Neural progenitor cell (in vitro differentiated cells): Measurements from ENCODE around the gene NDUFS2. TPM values are rescaled to one million over a fixed set of nuclear protein-coding genes. Genes with fewer than 3 reads are reported as not detected.

Experiments used
- DNase-seq: peaks from one replicate; pipeline ENCODE4 v3.0.0-alpha.2; 2016; ENCODE audit warnings: low spot score
- H2AFZ ChIP-seq: fragments of 200-600 bp; sonication (generic); replicated peaks from 2 replicates; pipeline ENCODE4 v1.6.1; 2016; ENCODE audit warnings: antibody characterized with exemption
- H3F3A ChIP-seq: fragments of 200-600 bp; sonication (generic); 2 replicates; pipeline ENCODE4 v1.6.1; 2016; ENCODE audit warnings: antibody characterized with exemption, low read depth
- H3K27ac ChIP-seq: fragments of 200-600 bp; sonication (generic); 2 replicates; pipeline ENCODE4 v1.5.1; 2016; ENCODE audit warnings: mild to moderate bottlenecking
- H3K27me3 ChIP-seq: fragments of 200-600 bp; sonication (generic); 2 replicates; pipeline ENCODE4 v1.6.1; 2016; ENCODE audit warnings: mild to moderate bottlenecking, moderate library complexity
- H3K36me3 ChIP-seq: fragments of 200-600 bp; sonication (generic); 2 replicates; pipeline ENCODE4 v1.5.1; 2016
- H3K4me1 ChIP-seq: fragments of 200-600 bp; sonication (generic); 2 replicates; pipeline ENCODE4 v1.6.1; 2016; ENCODE audit warnings: mixed run types
- H3K4me2 ChIP-seq: fragments of 200-600 bp; sonication (generic); 2 replicates; pipeline ENCODE4 v1.6.1; 2016
- H3K4me3 ChIP-seq: fragments of 200-600 bp; sonication (generic); 2 replicates; pipeline ENCODE4 v1.5.1; 2016
- H3K79me2 ChIP-seq: fragments of 200-600 bp; sonication (generic); 2 replicates; pipeline ENCODE4 v1.6.1; 2016; ENCODE audit warnings: low read depth
- H3K9ac ChIP-seq: fragments of 200-600 bp; sonication (generic); 2 replicates; pipeline ENCODE4 v1.6.1; 2016
- H3K9me3 ChIP-seq: fragments of 200-600 bp; sonication (generic); 2 replicates; pipeline ENCODE4 v1.5.1; 2016; ENCODE audit warnings: low read depth
- H4K20me1 ChIP-seq: fragments of 200-600 bp; sonication (generic); 2 replicates; pipeline ENCODE4 v1.6.1; 2016; ENCODE audit warnings: low read depth
- H3K27ac Mint-ChIP-seq: 3 replicates; pipeline ENCODE4 v1.8.0; 2021; ENCODE audit warnings: mixed read lengths
- H3K27me3 Mint-ChIP-seq: 2 replicates; pipeline ENCODE4 v1.8.0; 2022; ENCODE audit warnings: low read depth, mild to moderate bottlenecking, inconsistent platforms, moderate library complexity, mixed read lengths; ENCODE audit not compliant: insufficient read depth
- H3K36me3 Mint-ChIP-seq: 3 replicates; pipeline ENCODE4 v1.8.0; 2021; ENCODE audit warnings: mixed read lengths
- H3K4me1 Mint-ChIP-seq: 3 replicates; pipeline ENCODE4 v1.8.0; 2021; ENCODE audit warnings: mixed read lengths
- H3K4me3 Mint-ChIP-seq: 3 replicates; pipeline ENCODE4 v1.8.0; 2021; ENCODE audit warnings: mild to moderate bottlenecking, moderate library complexity, mixed read lengths
- H3K9me3 Mint-ChIP-seq: 3 replicates; pipeline ENCODE4 v1.8.0; 2020; ENCODE audit warnings: mixed read lengths
- CTCF ChIP-seq: fragments of 200-600 bp; sonication (generic); IDR thresholded peaks from 2 replicates; pipeline ENCODE4 v1.5.1; 2017; ENCODE audit warnings: antibody characterized with exemption, mild to moderate bottlenecking
- EZH2 ChIP-seq: fragments of 200-600 bp; sonication (generic); IDR thresholded peaks from 2 replicates; pipeline ENCODE4 v1.6.1; 2017; ENCODE audit warnings: antibody characterized with exemption, mild to moderate bottlenecking, moderate library complexity
- EZH2phosphoT487 ChIP-seq: fragments of 200-600 bp; sonication (generic); IDR thresholded peaks from 2 replicates; pipeline ENCODE4 v1.6.1; 2017; ENCODE audit warnings: antibody characterized with exemption
- total RNA-seq: library from RNA; depleted of rRNA; stranded (reverse); fragments of >200 nt; gene quantifications from 2 replicates; pipeline ENCODE4 v1.2.3, GENCODE V29; 2015; ENCODE audit warnings: low replicate concordance

Gene NDUFS2
- total RNA-seq, 1 donor from 2014 or later, result 107 TPM

GRCh38 chr1:161159913-161160243 is 42.3 kb upstream of the NDUFS2 start:
- H3K4me1 Mint-ChIP-seq, result peaks cover 35% of the 10 kb centered on the region
- peaks cover 23% of the 10 kb centered on the region for H3K36me3 Mint-ChIP-seq
- H3K4me3 Mint-ChIP-seq, result peak overlapping the region; percentile 95
- Histone ChIP-seq H3K9ac (peak overlapping the region; percentile 77), H3K4me1 (peaks cover 6% of the 10 kb centered on the region), H3K9me3 (no peaks in the 10 kb centered on the region), H2AFZ (peak overlapping the region; percentile 94), H3F3A (peaks cover 20% of the 10 kb centered on the region), H3K36me3 (no peaks in the 10 kb centered on the region), H3K79me2 (peaks cover 22% of the 10 kb centered on the region), H3K4me3 (peak overlapping the region; percentile 82), H3K27me3 (no peaks in the 10 kb centered on the region), H4K20me1 (no peaks in the 10 kb centered on the region), H3K4me2 (peak overlapping the region; percentile 70), H3K27ac (peak overlapping the region; percentile 79)
- peak overlapping the region; percentile 85 for H3K27ac Mint-ChIP-seq
- no peak for DNase-seq
- H3K27me3 Mint-ChIP-seq, result peaks cover 7% of the 10 kb centered on the region
- no peak for TF ChIP-seq CTCF
- TF ChIP-seq EZH2, result no peak
- no peak for TF ChIP-seq EZH2phosphoT487
- H3K9me3 Mint-ChIP-seq, result no peaks in the 10 kb centered on the region

- no peak overlapping the region for H2AFZ ChIP-seq
- H3K27ac ChIP-seq, result no peak overlapping the region
- peaks cover 13% of the 10 kb centered on the region for H3K79me2 ChIP-seq
- H3K27ac Mint-ChIP-seq, result peak overlapping the region; percentile 46
- no peaks in the 10 kb centered on the region for H4K20me1 ChIP-seq
- peaks cover 9% of the 10 kb centered on the region for H3K27me3 Mint-ChIP-seq
- no peaks in the 10 kb centered on the region for H3K9me3 ChIP-seq
- peak overlapping the region; percentile 95 for H3K4me3 Mint-ChIP-seq
- H3K9me3 Mint-ChIP-seq, result no peaks in the 10 kb centered on the region
- no peak for DNase-seq
- H3F3A ChIP-seq, result peaks cover 29% of the 10 kb centered on the region
- H3K4me1 ChIP-seq, result peaks cover 6% of the 10 kb centered on the region
- H3K4me1 Mint-ChIP-seq, result peaks cover 40% of the 10 kb centered on the region
- no peaks in the 10 kb centered on the region for H3K36me3 ChIP-seq
- no peak overlapping the region for H3K4me3 ChIP-seq
- H3K36me3 Mint-ChIP-seq, result peaks cover 23% of the 10 kb centered on the region
- peak overlapping the region; percentile 70 for H3K4me2 ChIP-seq
- no peak for TF ChIP-seq EZH2phosphoT487
- no peak overlapping the region for H3K9ac ChIP-seq
- no peaks in the 10 kb centered on the region for H3K27me3 ChIP-seq
Observed at GRCh38 chr1:161160671-161161145, 41.5 kb upstream of the NDUFS2 start.

- H3K9ac ChIP-seq, result no peak overlapping the region
- no peak overlapping the region for H3K4me3 ChIP-seq
- peaks cover 6% of the 10 kb centered on the region for H3K4me1 ChIP-seq
- no peak for DNase-seq
- no peaks in the 10 kb centered on the region for H4K20me1 ChIP-seq
- Mint-ChIP-seq H3K4me3 (peak overlapping the region; percentile 50), H3K9me3 (no peaks in the 10 kb centered on the region), H3K27ac (no peak overlapping the region), H3K4me1 (peaks cover 40% of the 10 kb centered on the region), H3K36me3 (peaks cover 23% of the 10 kb centered on the region), H3K27me3 (peaks cover 9% of the 10 kb centered on the region)
- H3K4me2 ChIP-seq, result no peak overlapping the region
- H3K27ac ChIP-seq, result no peak overlapping the region
- H3K79me2 ChIP-seq, result peaks cover 11% of the 10 kb centered on the region
- no peak for TF ChIP-seq EZH2phosphoT487
- TF ChIP-seq EZH2, result no peak
- no peak for TF ChIP-seq CTCF
- H3F3A ChIP-seq, result peaks cover 36% of the 10 kb centered on the region
- H2AFZ ChIP-seq, result no peak overlapping the region
- no peaks in the 10 kb centered on the region for H3K27me3 ChIP-seq
- no peaks in the 10 kb centered on the region for H3K36me3 ChIP-seq
- no peaks in the 10 kb centered on the region for H3K9me3 ChIP-seq
Observed at GRCh38 chr1:161161652-161162051, 40.5 kb upstream of the NDUFS2 start.

GRCh38 chr1:161162052-161162451 is 40.1 kb upstream of the NDUFS2 start:
- Histone ChIP-seq H3K36me3 (no peaks in the 10 kb centered on the region), H3K4me1 (peaks cover 6% of the 10 kb centered on the region)

More at GRCh38 chr1:161162052-161162451, 40.1 kb upstream of the NDUFS2 start:
- H4K20me1 ChIP-seq, result no peaks in the 10 kb centered on the region
- peaks cover 43% of the 10 kb centered on the region for H3K4me1 Mint-ChIP-seq
- H3K27ac ChIP-seq, result no peak overlapping the region
- H3F3A ChIP-seq, result peaks cover 40% of the 10 kb centered on the region
- H3K4me3 Mint-ChIP-seq, result peak overlapping the region; percentile 50
- DNase-seq, result no peak
- no peak overlapping the region for H3K9ac ChIP-seq
- H3K9me3 Mint-ChIP-seq, result no peaks in the 10 kb centered on the region
- no peak overlapping the region for H3K27ac Mint-ChIP-seq
- no peaks in the 10 kb centered on the region for H3K9me3 ChIP-seq
- no peak overlapping the region for H3K4me3 ChIP-seq
- peaks cover 23% of the 10 kb centered on the region for H3K36me3 Mint-ChIP-seq
- peaks cover 11% of the 10 kb centered on the region for H3K79me2 ChIP-seq
- H3K27me3 ChIP-seq, result no peaks in the 10 kb centered on the region
- peaks cover 9% of the 10 kb centered on the region for H3K27me3 Mint-ChIP-seq
- H2AFZ ChIP-seq, result no peak overlapping the region
- no peak overlapping the region for H3K4me2 ChIP-seq
- no peak for TF ChIP-seq EZH2phosphoT487
- no peak for TF ChIP-seq EZH2
- TF ChIP-seq CTCF, result no peak
